Measurements from ENCODE around the gene BACE2. TPM values are rescaled to one million over a fixed set of nuclear protein-coding genes. Genes with fewer than 3 reads are reported as not detected.

The BACE2 gene
- total and polyA plus RNA-seq, 2 of the 4 experiments (the other 2 are of a cell fraction): 17.0 to 35.5 TPM

GRCh38 chr21:41322496-41323382 is 154.8 kb downstream of the BACE2 start:
- H3K9me1 ChIP-seq (ENCODE audit: insufficient read depth, low read length): no peaks in the 10 kb centered on the region
- no peak for ATAC-seq (ENCODE audit: low read depth)
- POLR2A ChIA-PET (ENCODE audit: unreplicated experiment): no interaction called here

More at GRCh38 chr21:41322496-41323382, 154.8 kb downstream of the BACE2 start:
- Histone ChIP-seq H3K4me3 (ENCODE audit: insufficient read depth, low read depth, low read length) (no peak overlapping the region), H3K4me2 (ENCODE audit: low read depth, low read length) (no peak overlapping the region), H3K4ac (ENCODE audit: low read depth, low read length) (no peak overlapping the region), H2AK5ac (ENCODE audit: low read depth, low read length) (no peak overlapping the region), H3K14ac (replicated peaks; ENCODE audit: low read depth, low read length) (no peak overlapping the region), H2AFZ (replicated peaks; ENCODE audit: low read length, poor library complexity) (no peak overlapping the region), H3K36me3 (ENCODE audit: control insufficient read depth, insufficient read depth, low read length) (no peaks in the 10 kb centered on the region), H3K9me3 (ENCODE audit: control insufficient read depth, insufficient read depth, low read length) (no peaks in the 10 kb centered on the region), H2BK15ac (ENCODE audit: low read depth, low read length) (no peak overlapping the region), H3K18ac (ENCODE audit: low read depth, low read length) (no peak overlapping the region), H2BK20ac (ENCODE audit: low read depth, low read length) (no peak overlapping the region), H4K5ac (ENCODE audit: low read depth, low read length) (no peak overlapping the region), H3K27me3 (ENCODE audit: control insufficient read depth, insufficient read depth, low read length) (peaks cover 22% of the 10 kb centered on the region), H4K20me1 (ENCODE audit: insufficient read depth, low read length) (no peaks in the 10 kb centered on the region), H3K27ac (ENCODE audit: insufficient read depth, low read length) (no peak overlapping the region), H4K8ac (ENCODE audit: low read depth in 2 of 2, low read length in 2 of 2) (no peak overlapping the region), H2BK5ac (ENCODE audit: low read depth, low read length, poor library complexity, severe bottlenecking) (no peak overlapping the region), H3K9ac (ENCODE audit: low read depth, low read length) (no peak overlapping the region), H2AK9ac (replicated peaks; ENCODE audit: low read depth, low read length, poor library complexity) (no peak overlapping the region), H3K56ac (ENCODE audit: extremely low read depth, insufficient read depth, low read length) (no peak overlapping the region), H4K91ac (ENCODE audit: insufficient read depth, low read depth, low read length) (no peak overlapping the region), H2BK120ac (ENCODE audit: low read depth, low read length) (no peak overlapping the region), H3K79me1 (ENCODE audit: low read depth in 1 of 2, low read length in 2 of 2) (no peaks in the 10 kb centered on the region), H3K23ac (ENCODE audit: low read depth, low read length) (no peak overlapping the region), H3K4me1 (ENCODE audit: control insufficient read depth, insufficient read depth, low read length) (no peaks in the 10 kb centered on the region)
- in situ Hi-C loops (cut with MboI; ENCODE audit: low sequenced_read_pairs): no loop called here
- WGBS, 2 experiments (ENCODE audit: extremely low coverage in 2 of 2, insufficient read length in 1 of 2): 80% methylated on average over 1 of the region's 23 CpGs; no CpG with 5 or more reads in 1 of the 2 experiments
- CTCF ChIA-PET: no interaction called here
- TF ChIP-seq CEBPB (IDR thresholded peaks at IDR 0.05; ENCODE audit: low read depth, low read length) (no peak), RFX5 (IDR thresholded peaks at IDR 0.05; ENCODE audit: low read depth, low read length) (no peak), MAZ (IDR thresholded peaks at IDR 0.05; ENCODE audit: borderline replicate concordance, low read depth, low read length) (no peak), NFE2L2 (IDR thresholded peaks at IDR 0.05; ENCODE audit: low read depth, low read length) (no peak), ELK1 (IDR thresholded peaks at IDR 0.05; ENCODE audit: borderline replicate concordance, low read depth, low read length) (no peak), CTCF (conservative IDR thresholded peaks at IDR 0.05; ENCODE audit: low read depth, low read length) (no peak), USF2 (IDR thresholded peaks at IDR 0.05; ENCODE audit: low read depth, low read length) (no peak), CHD1 (IDR thresholded peaks at IDR 0.05; ENCODE audit: low read depth, low read length) (no peak), SMC3 (IDR thresholded peaks at IDR 0.05; ENCODE audit: low read depth, low read length) (no peak), RCOR1 (IDR thresholded peaks at IDR 0.05; ENCODE audit: insufficient replicate concordance, low read length) (no peak), MXI1 (IDR thresholded peaks at IDR 0.05; ENCODE audit: borderline replicate concordance, low read depth, low read length) (no peak), RAD21 (IDR thresholded peaks at IDR 0.05; ENCODE audit: low read length) (no peak), BHLHE40 (IDR thresholded peaks at IDR 0.05; ENCODE audit: low read depth, low read length) (no peak), FOS (IDR thresholded peaks at IDR 0.05; ENCODE audit: low read depth, low read length) (no peak)
- intact Hi-C loops (cut with micrococcal nuclease): no loop called here
- dilution Hi-C loops (cut with HindIII; ENCODE audit: low sequenced_read_pairs, unreplicated experiment): no loop called here
- BruUV-seq (replicated peaks): no TSS peak
- DNase-seq: no peak

Data from IMR-90 (cell line).